Stimulated activated CD4-positive, alpha-beta T cell treated with anti-CD3 and anti-CD28 coated beads, Interleukin-1b, Interleukin-23, amount 100 ng/mL, for 1 hour (primary cell): ENCODE data around the gene TP73.

Experiments
- DNase-seq, 2 donors: peaks; one replicate each; pipeline ENCODE4 v3.0.0-alpha.2; 2020; ENCODE audit warnings: low read depth in 2 of 2

The TP73 gene

DNA sequence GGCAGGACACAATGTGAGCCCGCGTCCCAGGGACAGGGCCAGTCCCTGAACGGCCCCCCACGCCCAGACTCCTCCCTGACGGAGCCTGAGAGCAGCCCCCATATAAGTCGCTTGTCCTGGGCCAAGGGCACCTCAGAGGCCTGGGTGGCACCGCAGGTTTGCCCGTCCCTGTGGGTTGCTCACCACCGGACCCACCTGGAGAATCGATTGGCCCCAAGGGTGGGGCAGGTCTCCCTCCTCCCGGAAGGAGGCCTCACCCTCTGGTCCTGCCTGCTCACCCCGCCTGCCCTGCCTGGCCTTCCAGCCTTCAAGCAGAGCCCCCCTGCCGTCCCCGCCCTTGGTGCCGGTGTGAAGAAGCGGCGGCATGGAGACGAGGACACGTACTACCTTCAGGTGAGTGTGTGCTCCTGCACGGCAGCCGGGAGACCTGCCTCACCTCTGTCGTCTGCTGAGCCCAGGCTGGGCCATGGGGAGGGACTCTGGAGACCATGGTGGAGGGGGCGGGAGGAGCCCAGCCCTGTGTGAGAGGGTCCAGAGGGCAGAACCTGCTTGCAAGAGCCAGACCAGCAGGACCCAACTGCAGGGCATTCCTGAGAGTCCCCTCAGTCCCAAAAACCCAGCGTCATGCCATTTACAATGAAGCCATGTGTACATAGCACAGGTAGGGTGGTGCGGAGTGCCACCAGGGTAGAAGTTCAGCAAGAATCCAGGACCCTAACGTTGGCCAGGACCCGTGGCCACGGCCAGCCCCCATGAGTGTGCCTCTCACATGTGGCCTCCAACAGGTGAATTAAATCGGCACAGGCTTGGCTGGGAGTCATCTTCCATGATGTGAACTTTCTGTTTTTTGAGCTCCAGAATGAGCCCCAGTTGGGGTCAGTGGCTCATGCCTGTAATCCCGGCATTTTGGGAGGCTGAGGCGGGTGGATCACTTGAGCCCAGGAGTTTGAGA lies 75.8 kb downstream of the TP73 start:
- DNase-seq, result no peak

GRCh38 chr1:3729594-3730542 lies 77.6 kb downstream of the TP73 start:
- no peak for DNase-seq

- no peak for DNase-seq
These were observed 78.4 kb downstream of the TP73 start for GRCh38 chr1:3730543-3731247.

DNA sequence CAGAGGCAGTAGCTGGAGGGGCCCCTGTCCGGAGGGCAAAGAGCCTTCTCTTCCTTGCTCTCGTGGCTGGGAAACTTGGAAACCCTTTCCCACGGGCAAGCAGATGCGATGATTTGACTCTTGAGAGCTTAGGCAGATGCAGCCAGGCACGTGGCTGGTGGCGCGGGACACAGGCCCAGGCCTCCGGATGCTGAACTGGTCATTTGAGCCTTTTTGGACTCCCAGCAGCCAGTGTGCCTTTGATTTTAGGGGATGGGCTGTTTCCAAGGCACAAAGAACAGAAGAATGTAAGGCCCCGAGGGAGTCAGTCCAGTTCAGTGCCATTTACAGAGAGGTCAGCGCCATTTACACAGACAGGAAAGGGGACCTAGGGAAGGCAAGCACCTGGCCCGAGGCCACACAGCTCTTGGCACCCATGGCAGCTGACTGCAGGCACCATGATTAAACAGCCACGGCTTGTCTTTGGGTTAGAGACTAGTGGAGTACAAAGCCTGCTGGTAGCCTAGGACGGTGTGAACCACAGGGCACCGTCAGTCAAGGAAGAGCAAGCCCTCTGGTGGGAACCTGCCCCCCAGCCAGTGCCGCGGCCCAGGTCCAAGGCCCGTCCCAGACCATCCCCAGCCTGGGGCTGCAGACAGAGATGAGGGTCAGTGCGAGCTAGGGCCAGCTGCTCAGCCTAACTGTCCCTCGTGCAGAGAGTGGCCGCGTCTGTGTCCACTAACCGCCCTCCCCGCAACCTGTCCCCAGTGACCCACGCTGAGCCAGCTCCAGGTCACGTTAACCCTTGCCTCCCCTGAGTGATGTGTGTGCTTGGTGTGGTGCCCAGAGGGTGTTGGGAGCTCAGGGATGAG lies 79.5 kb downstream of the TP73 start:
- no peak for DNase-seq

DNA sequence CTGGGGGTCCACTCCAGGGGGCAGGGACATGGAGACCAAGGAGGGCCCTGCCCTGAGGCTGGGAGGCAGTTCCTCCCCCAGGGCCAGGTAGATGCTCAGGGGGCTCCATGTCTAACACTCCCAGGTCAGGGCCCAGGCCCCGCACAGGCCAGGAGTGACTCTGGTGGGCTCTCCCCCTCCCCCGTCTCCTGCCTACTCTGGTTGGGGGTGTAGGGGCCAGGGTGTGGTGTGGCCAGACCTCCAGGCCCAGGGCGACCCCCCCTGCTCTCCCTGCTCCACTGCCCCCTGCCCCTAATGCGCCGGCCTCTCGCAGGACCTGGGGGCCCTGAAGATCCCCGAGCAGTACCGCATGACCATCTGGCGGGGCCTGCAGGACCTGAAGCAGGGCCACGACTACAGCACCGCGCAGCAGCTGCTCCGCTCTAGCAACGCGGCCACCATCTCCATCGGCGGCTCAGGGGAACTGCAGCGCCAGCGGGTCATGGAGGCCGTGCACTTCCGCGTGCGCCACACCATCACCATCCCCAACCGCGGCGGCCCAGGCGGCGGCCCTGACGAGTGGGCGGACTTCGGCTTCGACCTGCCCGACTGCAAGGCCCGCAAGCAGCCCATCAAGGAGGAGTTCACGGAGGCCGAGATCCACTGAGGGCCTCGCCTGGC lies 80.2 kb downstream of the TP73 start:
- DNase-seq, result no peak

GRCh38 chr1:3733094-3733882 lies 81.0 kb downstream of the TP73 start:
- no peak for DNase-seq

GRCh38 chr1:3733883-3734589 lies 81.7 kb downstream of the TP73 start:
- DNase-seq, result no peak

DNA sequence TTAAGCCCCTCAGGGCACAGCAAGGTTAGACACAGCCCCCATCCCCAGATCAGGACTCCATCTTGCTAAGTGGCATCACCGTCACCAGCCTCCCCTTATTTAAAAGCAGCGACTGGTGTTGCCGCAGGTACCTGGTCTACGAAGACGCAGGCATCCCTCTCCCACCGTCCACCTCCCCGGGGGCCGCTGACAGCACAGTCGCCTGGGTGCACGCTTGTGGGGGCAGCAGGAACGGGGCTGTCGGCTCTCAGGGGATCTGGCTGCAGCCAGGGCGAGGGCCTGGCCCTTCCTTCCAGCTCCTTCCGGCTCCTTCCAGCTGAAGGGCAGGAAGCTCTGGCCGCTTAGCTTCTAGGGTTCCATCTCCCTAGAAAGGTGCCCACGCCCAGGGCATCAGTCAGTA lies 82.3 kb downstream of the TP73 start:
- DNase-seq, result no peak

GRCh38 chr1:3735027-3735681 lies 82.8 kb downstream of the TP73 start:
- no peak for DNase-seq

DNA sequence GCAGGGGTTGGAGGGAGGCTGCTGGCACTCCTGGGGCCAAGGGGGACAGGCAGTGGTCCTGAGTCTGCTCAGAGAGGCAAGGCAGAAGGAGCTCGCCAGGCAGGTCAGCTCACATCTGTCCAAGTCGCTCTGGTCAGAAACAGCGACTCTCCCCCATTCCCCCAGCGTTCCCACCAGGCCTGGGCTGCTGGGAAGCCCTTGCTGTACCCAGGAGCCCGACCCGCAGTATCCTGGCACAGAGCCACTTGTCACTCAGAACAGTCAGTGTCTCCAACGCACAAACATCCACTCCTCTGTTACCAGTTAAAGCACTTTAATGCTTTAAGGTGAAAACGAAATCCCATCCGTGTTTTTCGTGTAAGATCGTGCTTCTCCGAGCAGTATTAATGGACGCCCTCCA lies 83.4 kb downstream of the TP73 start:
- DNase-seq, result no peak

DNA sequence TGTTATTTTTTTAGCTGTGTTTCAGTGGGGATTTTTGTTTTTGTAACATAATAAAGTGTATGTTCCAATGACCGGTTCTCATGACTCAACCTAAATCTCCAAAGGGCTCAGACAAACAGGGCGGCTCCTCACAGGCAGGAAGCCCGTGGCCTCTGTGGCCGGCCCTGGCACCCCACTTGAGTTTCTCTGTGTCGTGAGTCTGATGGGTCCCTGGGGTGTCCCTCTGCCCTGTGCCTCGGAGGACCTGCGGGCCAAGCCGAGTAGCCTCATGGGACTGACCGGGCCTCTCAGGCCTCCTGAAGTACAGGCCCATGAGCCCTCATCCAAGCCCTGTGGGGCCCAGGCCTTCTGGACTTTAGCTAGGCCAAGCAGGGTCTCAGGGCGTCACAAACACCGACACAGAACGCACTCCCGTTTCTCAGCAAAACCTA lies 83.8 kb downstream of the TP73 start:
- DNase-seq, result no peak

DNA sequence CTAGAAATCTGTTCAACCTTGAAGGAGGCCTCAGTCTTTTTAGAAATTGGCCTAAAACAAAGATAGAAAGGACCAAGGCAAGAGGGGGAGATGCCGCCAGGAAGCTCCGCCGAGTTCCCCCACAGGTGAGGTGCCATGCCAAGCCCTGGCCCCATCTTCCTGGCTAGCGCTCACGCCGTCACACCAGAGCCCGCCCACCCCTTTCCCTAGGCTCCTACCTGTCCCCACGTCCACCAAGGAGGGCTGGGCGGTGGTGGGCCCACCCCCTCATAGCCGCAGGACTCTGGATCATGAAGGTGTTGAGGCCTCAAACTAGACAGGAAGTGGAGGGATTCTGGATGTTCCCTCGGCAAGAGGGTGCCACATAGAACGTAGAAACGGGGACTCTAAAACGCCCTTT lies 84.4 kb downstream of the TP73 start:
- no peak for DNase-seq

DNA sequence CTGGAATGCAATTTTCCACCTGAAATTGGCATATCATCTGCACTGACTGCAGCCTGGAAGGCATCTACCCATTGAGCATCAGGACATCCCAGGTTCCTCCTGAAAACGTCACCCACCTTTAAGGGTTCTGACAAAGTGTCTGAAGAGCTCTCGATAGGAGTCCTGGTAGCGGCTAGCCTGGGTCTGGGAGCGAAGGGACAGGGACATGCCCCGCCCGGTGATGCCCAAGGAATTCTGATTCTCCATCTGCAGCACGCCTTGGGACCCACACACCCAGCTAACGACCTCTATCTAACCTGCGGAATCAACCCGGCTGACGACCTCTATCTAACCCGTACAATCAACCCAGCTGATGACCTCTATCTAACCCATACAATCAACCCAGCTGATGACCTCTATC lies 86.6 kb downstream of the TP73 start:
- no peak for DNase-seq

GRCh38 chr1:3740042-3740441 lies 87.7 kb downstream of the TP73 start:
- no peak for DNase-seq

- DNase-seq, result no peak
These were observed 88.4 kb downstream of the TP73 start for GRCh38 chr1:3740752-3741151.

DNA sequence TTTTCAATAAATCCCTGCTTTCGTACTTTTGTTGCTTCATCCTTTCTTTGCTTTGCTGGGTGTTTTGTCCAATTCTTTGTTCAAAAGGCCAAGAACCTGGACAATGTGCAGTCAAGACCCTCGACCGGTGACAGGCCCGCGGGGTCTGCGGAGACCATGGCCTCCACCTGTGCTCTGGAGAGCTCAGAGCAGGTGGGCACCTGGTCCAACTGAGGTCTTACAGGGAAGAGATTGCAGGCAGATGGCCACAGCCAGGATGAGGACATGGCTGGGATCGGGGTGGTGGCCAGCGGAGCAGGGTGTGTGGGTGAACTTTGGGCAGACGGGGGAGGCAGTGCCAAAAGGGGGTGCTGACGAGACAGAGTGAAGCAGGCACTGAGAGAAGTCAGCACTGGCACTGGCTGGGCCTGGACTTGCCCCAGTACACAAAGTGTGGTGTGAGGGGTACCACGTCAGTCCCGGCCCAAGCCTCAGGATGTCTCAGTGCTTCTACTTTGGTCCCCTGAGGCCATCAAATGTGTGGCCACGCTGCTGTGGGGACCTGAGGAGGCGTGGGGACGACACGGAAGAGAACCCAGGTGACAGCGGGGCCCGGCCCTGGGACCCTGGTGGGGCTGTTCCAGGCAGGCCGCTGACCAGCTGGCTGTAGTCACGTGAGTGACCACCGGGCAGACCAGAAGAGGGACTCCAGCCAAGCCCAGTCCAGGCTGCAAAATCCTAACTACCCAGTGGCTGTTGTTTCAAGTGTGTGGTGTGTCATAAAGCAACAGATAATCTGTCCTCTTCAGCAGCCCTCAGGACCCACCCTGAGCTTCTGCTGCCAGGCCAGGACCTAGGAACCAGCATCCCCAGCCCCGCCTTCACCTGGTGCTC lies 89.5 kb downstream of the TP73 start:
- no peak for DNase-seq
